Uterus (tissue), 4 donors: ENCODE results near the gene MRFAP1. TPM values are rescaled to one million over a fixed set of nuclear protein-coding genes. Genes with fewer than 3 reads are reported as not detected.
A peak's percentile ranks its signal among the peaks of the same experiment; 100 is the strongest.

ENCODE experiments used
- DNase-seq, 2 donors: peaks; one replicate each; pipeline ENCODE4 v3.0.0-alpha.2; 2019 to 2020
- H3K27ac ChIP-seq, 2 donors: fragments of 200-600 bp; sonication (generic); 1 replicate in 1 of 2; 2 replicates in 1 of 2; pipeline ENCODE4 v1.5.1; 2016 to 2018
- H3K27me3 ChIP-seq, 2 donors: fragments of 200-600 bp; sonication (generic); one replicate each; pipeline ENCODE4 v1.5.1; 2018 to 2019; ENCODE audit warnings: control low read depth in 1 of 2
- H3K36me3 ChIP-seq, 2 donors: fragments of 200-600 bp; sonication (generic); one replicate each; pipeline ENCODE4 v1.5.1; 2019; ENCODE audit warnings: control low read depth in 1 of 2
- H3K4me1 ChIP-seq, 2 donors: fragments of 200-600 bp; sonication (generic); one replicate each; pipeline ENCODE4 v1.5.1; 2018 to 2019; ENCODE audit warnings: control low read depth in 1 of 2
- H3K4me3 ChIP-seq, 2 donors: fragments of 200-600 bp; sonication (generic); 1 replicate in 1 of 2; 2 replicates in 1 of 2; pipeline ENCODE4 v1.5.1; 2018 to 2019; ENCODE audit warnings: mild to moderate bottlenecking in 1 of 2
- H3K9me3 ChIP-seq, 2 donors: fragments of 200-600 bp; sonication (generic); one replicate each; pipeline ENCODE4 v1.5.1; 2019; ENCODE audit warnings: control low read depth in 1 of 2
- CTCF ChIP-seq, 4 experiments: fragments of 200-600 bp in 2 of 4; fragments of 450-650 bp in 2 of 4; sonication (generic) in 2 of 4; IDR thresholded peaks; one replicate each; pipeline ENCODE4 v1.5.1; 2016 to 2019; ENCODE audit warnings: antibody characterized with exemption in 4 of 4, mild to moderate bottlenecking in 2 of 4, moderate library complexity in 1 of 4
- POLR2A ChIP-seq, 2 donors: fragments of 450-650 bp; IDR thresholded peaks; one replicate each; pipeline ENCODE4 v1.6.1; 2016; ENCODE audit warnings: antibody characterized with exemption in 2 of 2, mild to moderate bottlenecking in 1 of 2, moderate library complexity in 1 of 2
- intact Hi-C: fragments of 100-400 bp; cut with DNase I; formaldehyde crosslinking; loops from one replicate; pipeline ENCODE4 v1.15.1; 2023; ENCODE audit warnings: low total_unique reads
- total RNA-seq, 4 donors: library from RNA; depleted of rRNA in 3 of 4; stranded (reverse); fragments of >200 nt in 3 of 4; gene quantifications; one replicate each; pipeline versions ENCODE4 v1.1.0 to v1.2.4, GENCODE V29; 2014 to 2023
- donor health status: DM: yes; HTN: yes; CAD: no.

MRFAP1 gene
- total RNA-seq = 100 to 1,000 TPM in 3 of 4 donors, 10 to 100 TPM in 1; 29.2 to 263 (median 174) TPM

- Histone ChIP-seq H3K27me3 (no peaks in the 10 kb centered on the region), H3K36me3 (no peaks in the 10 kb centered on the region), H3K4me1 (peaks cover 0 to 11% of the 10 kb centered on the region in 2 donors), H3K4me3 (peak within 1 kb of the TSS; percentile 82 to 83), H3K9me3 (no peaks in the 10 kb centered on the region), H3K27ac (peak within 1 kb of the TSS; percentile 97)
- TF ChIP-seq POLR2A (IDR thresholded peaks at IDR 0.05) (peak; percentile 48 to 87), CTCF (IDR thresholded peaks at IDR 0.05) (peak in 2 of 4 experiments; percentile 4 to 5)
- intact Hi-C loops = no loop called here
- peak; percentile 93 to 96 for DNase-seq
Measured at GRCh38 chr4:6640292-6641163, at the start of gene MRFAP1. Gene MRFAP1 (plus strand): TSS chr4:6640685. CDS start chr4:6640863, 178 bp downstream.

- Histone ChIP-seq H3K4me1 (no peaks in the 10 kb centered on the region), H3K9me3 (no peaks in the 10 kb centered on the region), H3K27me3 (no peaks in the 10 kb centered on the region), H3K4me3 (no peak overlapping the region), H3K27ac (no peak overlapping the region), H3K36me3 (no peaks in the 10 kb centered on the region)
- intact Hi-C loops = no loop called here
- TF ChIP-seq CTCF (IDR thresholded peaks at IDR 0.05) (no peak), POLR2A (IDR thresholded peaks at IDR 0.05) (no peak)
- no peak for DNase-seq
Measured at GRCh38 chr4:6591313-6591712, 49.2 kb upstream of the MRFAP1 start.

DNA sequence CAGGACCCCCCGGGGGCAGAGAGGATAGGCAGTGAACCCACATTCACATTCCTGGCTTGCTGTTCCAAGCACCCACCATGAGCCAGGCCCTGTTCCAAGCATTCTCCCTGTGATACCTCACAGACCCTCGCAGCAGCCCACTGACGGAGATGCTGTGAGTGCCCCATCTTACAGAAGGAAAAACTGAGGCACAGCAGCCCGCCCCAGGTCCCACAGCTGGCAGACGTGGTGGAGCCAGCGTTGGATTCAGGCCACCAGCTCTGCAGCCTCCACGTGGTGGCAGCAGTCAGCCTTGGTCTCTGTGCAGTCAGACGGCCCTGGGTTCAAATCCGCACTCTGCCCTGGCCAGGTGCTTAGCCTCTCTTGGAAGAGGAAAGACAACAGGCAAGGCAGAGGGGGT lies 48.7 kb upstream of the MRFAP1 start:
- intact Hi-C loops = no loop called here
- Histone ChIP-seq H3K4me1 (no peaks in the 10 kb centered on the region), H3K9me3 (no peaks in the 10 kb centered on the region), H3K36me3 (no peaks in the 10 kb centered on the region), H3K27me3 (no peaks in the 10 kb centered on the region), H3K27ac (no peak overlapping the region), H3K4me3 (no peak overlapping the region)
- no peak for DNase-seq
- TF ChIP-seq CTCF (IDR thresholded peaks at IDR 0.05) = no peak
- no peak for TF ChIP-seq POLR2A (IDR thresholded peaks at IDR 0.05)

- no peak for DNase-seq
- Histone ChIP-seq H3K4me3 (no peak overlapping the region), H3K27me3 (no peaks in the 10 kb centered on the region), H3K27ac (no peak overlapping the region), H3K4me1 (no peaks in the 10 kb centered on the region), H3K36me3 (no peaks in the 10 kb centered on the region), H3K9me3 (no peaks in the 10 kb centered on the region)
- no peak for TF ChIP-seq CTCF (IDR thresholded peaks at IDR 0.05)
- TF ChIP-seq POLR2A (IDR thresholded peaks at IDR 0.05) = no peak
- intact Hi-C loops = no loop called here
Measured at GRCh38 chr4:6592804-6593563, 47.5 kb upstream of the MRFAP1 start.

DNA sequence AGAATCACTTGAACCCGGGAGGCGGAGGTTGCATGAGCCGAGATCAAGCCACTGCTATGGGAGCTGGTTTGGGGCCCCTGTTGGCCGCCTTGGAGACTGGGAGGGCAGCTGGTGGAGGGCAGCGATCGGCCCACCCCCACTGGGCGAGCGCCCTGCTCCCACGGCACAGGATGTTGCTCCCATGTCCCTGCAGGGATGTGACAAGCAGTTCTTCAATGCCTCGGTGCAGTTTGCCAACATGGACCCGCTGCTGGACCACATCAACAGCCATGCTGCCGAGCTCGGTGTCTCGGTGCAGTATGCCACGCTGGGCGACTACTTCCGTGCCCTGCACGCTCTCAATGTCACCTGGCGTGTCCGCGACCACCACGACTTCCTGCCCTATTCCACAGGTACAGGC lies 46.1 kb upstream of the MRFAP1 start:
- H3K4me3 ChIP-seq = no peak overlapping the region
- H3K27ac ChIP-seq = no peak overlapping the region
- no peak for TF ChIP-seq POLR2A (IDR thresholded peaks at IDR 0.05)
- no peak for TF ChIP-seq CTCF (IDR thresholded peaks at IDR 0.05)
- H3K4me1 ChIP-seq = no peaks in the 10 kb centered on the region
- DNase-seq = no peak
- intact Hi-C loops = no loop called here
- H3K36me3 ChIP-seq = no peaks in the 10 kb centered on the region
- no peaks in the 10 kb centered on the region for H3K9me3 ChIP-seq
- H3K27me3 ChIP-seq = no peaks in the 10 kb centered on the region
